ENCODE measurements around the gene NOL9.

Gene NOL9

GRCh38 chr1:6591644-6592043 is 37.3 kb upstream of the NOL9 start:
- H3K27me3 ChIP-seq (ENCODE audit: insufficient read depth, poor library complexity, severe bottlenecking) = no peaks in the 10 kb centered on the region
- H3K4me3 ChIP-seq (replicated peaks; ENCODE audit: insufficient read depth, low read length) = no peak overlapping the region
- DNase-seq (ENCODE audit: low read depth in 1 of 2, low spot score in 1 of 2) = no peak
- no peak for TF ChIP-seq CTCF (IDR thresholded peaks at IDR 0.05; ENCODE audit: insufficient read depth, low read length)
- TF ChIP-seq POLR2AphosphoS5 (IDR thresholded peaks at IDR 0.05; ENCODE audit: low read depth) = 0 out of 2 replicates have a peak, but pooled peaks have one; percentile 2
- no peak for TF ChIP-seq REST (IDR thresholded peaks at IDR 0.05; ENCODE audit: insufficient replicate concordance, low read depth)
- no peak overlapping the region for H3K27ac ChIP-seq (replicated peaks)

- Histone ChIP-seq H3K27me3 (ENCODE audit: insufficient read depth, poor library complexity, severe bottlenecking) (no peaks in the 10 kb centered on the region), H3K4me3 (replicated peaks; ENCODE audit: insufficient read depth, low read length) (no peak overlapping the region), H3K27ac (replicated peaks) (no peak overlapping the region)
- TF ChIP-seq SPI1 (IDR thresholded peaks at IDR 0.05; ENCODE audit: borderline replicate concordance, low read depth) (peak; percentile 94), CTCF (IDR thresholded peaks at IDR 0.05; ENCODE audit: insufficient read depth, low read length) (no peak)
- peak in 1 of 2 experiments; percentile 89 for DNase-seq (ENCODE audit: low read depth in 1 of 2, low spot score in 1 of 2)
These were observed 36.9 kb upstream of the NOL9 start for GRCh38 chr1:6591222-6591621.

GRCh38 chr1:6590046-6590445 is 35.7 kb upstream of the NOL9 start:
- DNase-seq (ENCODE audit: low read depth in 1 of 2, low spot score in 1 of 2) = no peak
- Histone ChIP-seq H3K27ac (replicated peaks) (no peak overlapping the region), H3K27me3 (ENCODE audit: insufficient read depth, poor library complexity, severe bottlenecking) (no peaks in the 10 kb centered on the region), H3K4me3 (replicated peaks; ENCODE audit: insufficient read depth, low read length) (no peak overlapping the region)
- TF ChIP-seq REST (IDR thresholded peaks at IDR 0.05; ENCODE audit: insufficient replicate concordance, low read depth) = no peak
- no peak for TF ChIP-seq SPI1 (IDR thresholded peaks at IDR 0.05; ENCODE audit: borderline replicate concordance, low read depth)
- TF ChIP-seq GABPA (IDR thresholded peaks at IDR 0.05; ENCODE audit: low read depth) = no peak
- TF ChIP-seq POLR2AphosphoS5 (IDR thresholded peaks at IDR 0.05; ENCODE audit: low read depth) = no peak
- TF ChIP-seq CTCF (IDR thresholded peaks at IDR 0.05; ENCODE audit: insufficient read depth, low read length) = no peak

GRCh38 chr1:6588893-6589520 is 34.7 kb upstream of the NOL9 start:
- no peak overlapping the region for H3K27ac ChIP-seq (replicated peaks)
- TF ChIP-seq POLR2AphosphoS5 (IDR thresholded peaks at IDR 0.05; ENCODE audit: low read depth) = peak; percentile 47; the same call in 1 of the 2 replicates
- TF ChIP-seq REST (IDR thresholded peaks at IDR 0.05; ENCODE audit: insufficient replicate concordance, low read depth) = no peak
- peak; percentile 31; the same call in 1 of the 2 replicates for TF ChIP-seq SPI1 (IDR thresholded peaks at IDR 0.05; ENCODE audit: borderline replicate concordance, low read depth)
- TF ChIP-seq CTCF (IDR thresholded peaks at IDR 0.05; ENCODE audit: insufficient read depth, low read length) = no peak
- no peak for TF ChIP-seq GABPA (IDR thresholded peaks at IDR 0.05; ENCODE audit: low read depth)
- DNase-seq (ENCODE audit: low read depth in 1 of 2, low spot score in 1 of 2) = peak in 1 of 2 experiments; percentile 28
- H3K4me3 ChIP-seq (replicated peaks; ENCODE audit: insufficient read depth, low read length) = no peak overlapping the region
- no peaks in the 10 kb centered on the region for H3K27me3 ChIP-seq (ENCODE audit: insufficient read depth, poor library complexity, severe bottlenecking)
